GM11168 (cell line): ENCODE results near the gene MRC2.
"Not testable (repeated sequence)": the region's sequence is repeated elsewhere in the genome, so short reads cannot be mapped to it uniquely, and the experiment has no call there.

Experiments used
- in situ Hi-C: fragments of 300-500 bp; cut with MboI; formaldehyde crosslinking; loops from one replicate; pipeline ENCODE4 v1.12.0; 2022; ENCODE audit warnings: low sequenced_read_pairs; ENCODE audit not compliant: unreplicated experiment

The MRC2 gene

GRCh38 chr17:62693616-62694409 lies 66.3 kb downstream of the MRC2 start:
- in situ Hi-C loops = no loop called here

- in situ Hi-C loops = not testable (repeated sequence)
Observed at GRCh38 chr17:62695093-62695738, 67.7 kb downstream of the MRC2 start.

GRCh38 chr17:62696256-62696655 lies 68.8 kb downstream of the MRC2 start:
- in situ Hi-C loops = no loop called here

- in situ Hi-C loops = no loop called here
Observed at GRCh38 chr17:62696726-62697490, 69.4 kb downstream of the MRC2 start.

GRCh38 chr17:62698459-62698858 lies 71.0 kb downstream of the MRC2 start:
- in situ Hi-C loops = not testable (repeated sequence)

GRCh38 chr17:62700964-62701705 lies 73.7 kb downstream of the MRC2 start:
- in situ Hi-C loops = loop anchor here (25.0 kb wide), 1 partner anchor 711 kb away; no protein-coding TSS in a partner anchor

GRCh38 chr17:62701706-62702085 lies 74.2 kb downstream of the MRC2 start:
- in situ Hi-C loops = loop anchor here (25.0 kb wide), 1 partner anchor 711 kb away; no protein-coding TSS in a partner anchor

GRCh38 chr17:62702746-62703260 lies 75.3 kb downstream of the MRC2 start:
- in situ Hi-C loops = loop anchor here (25.0 kb wide), 1 partner anchor 709 kb away; no protein-coding TSS in a partner anchor

- in situ Hi-C loops = loop anchor here (25.0 kb wide), 1 partner anchor 709 kb away; no protein-coding TSS in a partner anchor
Observed at GRCh38 chr17:62703261-62703775, 75.8 kb downstream of the MRC2 start.

GRCh38 chr17:62703776-62704380 lies 76.4 kb downstream of the MRC2 start:
- in situ Hi-C loops = loop anchor here (25.0 kb wide), 1 partner anchor 708 kb away; no protein-coding TSS in a partner anchor

- in situ Hi-C loops = loop anchor here (25.0 kb wide), 1 partner anchor 708 kb away; no protein-coding TSS in a partner anchor
Observed at GRCh38 chr17:62704381-62704971, 77.0 kb downstream of the MRC2 start.

- in situ Hi-C loops = loop anchor here (25.0 kb wide), 1 partner anchor 707 kb away; no protein-coding TSS in a partner anchor
Observed at GRCh38 chr17:62705156-62705777, 77.8 kb downstream of the MRC2 start.

GRCh38 chr17:62705778-62706597 lies 78.5 kb downstream of the MRC2 start:
- in situ Hi-C loops = loop anchor here (25.0 kb wide), 1 partner anchor 706 kb away; no protein-coding TSS in a partner anchor

GRCh38 chr17:62706598-62707424 lies 79.3 kb downstream of the MRC2 start:
- in situ Hi-C loops = loop anchor here (25.0 kb wide), 1 partner anchor 705 kb away; no protein-coding TSS in a partner anchor

GRCh38 chr17:62707425-62707739 lies 79.9 kb downstream of the MRC2 start:
- in situ Hi-C loops = loop anchor here (25.0 kb wide), 1 partner anchor 705 kb away; no protein-coding TSS in a partner anchor

GRCh38 chr17:62708587-62708986 lies 81.1 kb downstream of the MRC2 start:
- in situ Hi-C loops = loop anchor here (25.0 kb wide), 1 partner anchor 704 kb away; no protein-coding TSS in a partner anchor
